NCI-H1417 treated with DMSO at 0.1 percent for 48 hours (cell line): ENCODE measurements around the gene FGF11.

Source experiments
- DNase-seq: peaks from one replicate; lab custom pipeline; 2025; lab: John Stamatoyannopoulos, UW

Gene FGF11

DNA sequence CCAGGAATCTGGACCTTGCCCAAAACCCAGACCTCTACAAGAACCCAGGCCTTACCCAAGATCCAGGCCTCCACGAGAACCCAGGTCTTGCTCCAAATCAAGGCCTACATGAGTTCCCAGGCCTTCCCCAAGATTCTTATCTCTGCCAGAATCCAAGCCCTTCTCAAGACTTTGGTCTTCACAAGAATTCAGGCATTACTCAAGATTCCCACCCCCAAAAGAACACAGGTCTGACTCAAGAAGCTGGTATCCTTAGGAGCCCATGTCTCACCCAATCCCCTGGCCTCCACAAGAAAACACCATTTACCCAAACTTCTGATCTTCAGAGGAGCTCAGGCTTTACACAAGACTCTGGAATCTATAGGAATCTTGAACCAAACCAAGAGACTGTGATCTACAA lies 8.1 kb upstream of the FGF11 start:
- DNase-seq, result no peak

GRCh38 chr17:7432296-7432695 lies 7.0 kb upstream of the FGF11 start:
- no peak for DNase-seq

- DNase-seq, result no peak
Observed at GRCh38 chr17:7435676-7436555, 3.4 kb upstream of the FGF11 start.

DNA sequence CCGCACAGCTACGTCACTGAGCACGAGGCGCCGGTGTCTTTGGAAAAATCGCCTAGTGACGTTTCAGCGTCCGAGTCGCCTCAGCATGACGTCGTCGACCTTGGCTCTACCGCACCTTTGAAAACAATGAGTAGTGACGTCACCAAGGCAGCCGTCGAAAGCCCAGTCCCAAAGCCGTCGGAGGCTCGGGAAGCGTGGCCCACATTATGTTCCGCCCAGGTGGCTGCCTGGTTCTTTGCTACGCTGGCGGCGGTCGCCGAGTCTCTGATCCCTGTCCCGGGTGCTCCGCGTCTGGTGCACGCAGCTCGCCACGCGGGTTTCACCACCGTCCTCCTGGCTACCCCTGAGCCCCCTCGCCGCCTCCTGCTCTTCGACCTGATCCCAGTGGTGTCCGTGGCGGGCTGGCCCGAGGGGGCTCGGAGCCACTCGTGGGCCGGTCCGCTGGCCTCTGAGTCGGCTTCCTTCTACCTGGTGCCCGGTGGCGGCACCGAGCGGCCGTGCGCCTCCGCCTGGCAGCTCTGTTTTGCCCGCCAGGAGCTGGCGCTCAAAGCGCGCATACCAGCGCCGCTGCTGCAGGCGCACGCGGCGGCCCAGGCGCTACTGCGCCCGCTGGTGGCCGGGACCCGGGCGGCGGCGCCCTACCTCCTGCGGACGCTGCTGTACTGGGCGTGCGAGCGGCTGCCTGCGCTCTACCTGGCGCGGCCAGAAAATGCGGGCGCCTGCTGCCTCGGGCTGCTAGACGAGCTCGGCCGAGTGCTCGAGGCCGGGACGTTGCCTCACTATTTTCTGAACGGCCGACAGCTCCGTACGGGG lies 2.5 kb upstream of the FGF11 start:
- no peak for DNase-seq

DNA sequence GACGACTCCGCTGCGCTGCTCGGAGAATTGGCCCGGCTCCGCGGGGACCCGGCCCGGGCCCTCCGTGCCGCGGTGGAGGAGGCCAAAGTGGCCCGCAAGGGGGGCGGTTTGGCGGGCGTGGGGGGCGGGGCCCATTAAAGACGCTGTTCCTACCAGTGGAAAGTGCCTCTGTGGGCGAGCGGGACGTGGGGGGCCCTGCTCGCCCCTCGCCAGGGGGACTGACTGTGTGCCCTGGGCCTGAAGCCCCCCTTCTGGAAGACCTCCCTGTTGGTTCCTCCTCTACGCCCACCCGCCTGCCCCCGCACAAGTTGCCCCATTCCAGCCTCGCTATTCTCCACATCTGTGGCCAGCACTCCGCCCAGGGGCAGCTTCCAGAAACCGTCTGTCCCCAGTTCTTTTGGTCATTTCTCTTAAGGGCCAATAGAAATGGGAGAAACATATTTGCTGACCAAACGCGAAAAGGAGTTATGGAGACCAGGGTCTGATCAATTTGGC lies 1.9 kb upstream of the FGF11 start:
- no peak for DNase-seq

DNA sequence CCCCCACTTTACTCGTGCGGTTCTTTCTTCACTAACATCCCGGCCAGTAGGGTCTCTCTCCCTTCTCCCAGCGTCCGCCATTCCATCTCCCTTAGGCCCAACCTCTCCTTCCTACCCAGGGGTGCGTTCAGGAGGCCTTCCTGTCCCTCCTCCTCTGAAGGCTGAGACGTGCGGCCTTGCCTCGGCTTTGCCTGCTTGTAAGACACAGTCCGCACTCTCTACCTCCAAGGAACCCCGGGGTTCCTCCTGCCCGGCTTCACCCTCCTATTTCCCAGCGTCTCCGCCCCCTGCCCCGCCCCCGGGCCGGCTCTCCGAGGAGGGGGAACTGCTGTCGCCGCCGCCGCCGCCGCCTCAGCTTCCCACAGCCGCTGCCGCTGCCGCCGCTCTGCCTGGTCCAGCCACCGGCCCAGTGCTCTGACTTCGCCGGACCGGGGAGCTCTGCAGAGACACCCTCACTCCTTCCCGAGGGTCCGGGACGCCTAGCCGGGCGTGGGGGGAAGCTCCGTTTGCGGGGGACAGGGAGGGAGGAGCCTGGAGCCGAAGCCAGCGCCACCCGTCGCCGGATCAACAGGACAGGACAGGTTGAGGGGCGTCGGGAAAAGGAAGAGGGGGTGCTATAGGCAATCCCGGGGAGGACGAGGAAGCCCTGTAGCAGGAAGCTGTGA lies 1.2 kb upstream of the FGF11 start:
- no peak for DNase-seq

DNA sequence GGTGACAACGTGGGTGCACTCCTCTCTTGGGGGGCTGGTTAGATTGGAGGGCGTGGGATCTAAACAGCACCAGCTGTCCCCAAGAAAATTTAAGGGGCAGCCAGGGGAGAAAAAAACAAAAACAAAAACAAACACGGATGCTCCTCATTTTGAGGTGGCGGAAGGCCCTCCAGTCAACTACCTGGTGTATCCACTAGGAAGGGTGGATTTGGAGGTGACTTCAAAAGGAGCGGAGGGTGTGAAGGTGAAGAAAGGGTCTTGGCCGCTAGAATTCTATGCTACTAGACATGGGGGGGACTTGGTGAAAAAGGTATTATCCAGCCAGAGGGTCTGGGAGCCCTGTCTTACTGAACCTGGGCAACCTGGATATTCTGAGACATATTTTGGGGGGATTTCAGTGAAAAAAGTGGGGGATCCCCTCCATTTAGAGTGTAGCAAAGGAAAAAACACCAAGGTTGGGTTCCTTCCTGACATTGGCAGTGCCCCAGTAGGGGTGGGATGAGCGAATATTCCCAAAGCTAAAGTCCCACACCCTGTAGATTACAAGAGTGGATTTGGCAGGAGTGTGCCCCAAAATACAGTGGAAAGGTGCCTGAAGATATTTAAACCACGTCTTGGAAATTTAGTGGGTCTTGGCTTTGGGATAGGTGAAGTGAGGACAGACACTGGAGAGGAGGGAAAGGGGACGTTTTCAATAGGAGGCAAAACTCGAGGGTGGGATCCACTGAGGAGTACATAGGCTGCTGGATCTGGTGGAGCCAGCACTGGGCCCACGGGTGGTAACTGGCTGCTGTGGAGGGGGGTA lies 454 bp upstream of the FGF11 start:
- no peak for DNase-seq

DNA sequence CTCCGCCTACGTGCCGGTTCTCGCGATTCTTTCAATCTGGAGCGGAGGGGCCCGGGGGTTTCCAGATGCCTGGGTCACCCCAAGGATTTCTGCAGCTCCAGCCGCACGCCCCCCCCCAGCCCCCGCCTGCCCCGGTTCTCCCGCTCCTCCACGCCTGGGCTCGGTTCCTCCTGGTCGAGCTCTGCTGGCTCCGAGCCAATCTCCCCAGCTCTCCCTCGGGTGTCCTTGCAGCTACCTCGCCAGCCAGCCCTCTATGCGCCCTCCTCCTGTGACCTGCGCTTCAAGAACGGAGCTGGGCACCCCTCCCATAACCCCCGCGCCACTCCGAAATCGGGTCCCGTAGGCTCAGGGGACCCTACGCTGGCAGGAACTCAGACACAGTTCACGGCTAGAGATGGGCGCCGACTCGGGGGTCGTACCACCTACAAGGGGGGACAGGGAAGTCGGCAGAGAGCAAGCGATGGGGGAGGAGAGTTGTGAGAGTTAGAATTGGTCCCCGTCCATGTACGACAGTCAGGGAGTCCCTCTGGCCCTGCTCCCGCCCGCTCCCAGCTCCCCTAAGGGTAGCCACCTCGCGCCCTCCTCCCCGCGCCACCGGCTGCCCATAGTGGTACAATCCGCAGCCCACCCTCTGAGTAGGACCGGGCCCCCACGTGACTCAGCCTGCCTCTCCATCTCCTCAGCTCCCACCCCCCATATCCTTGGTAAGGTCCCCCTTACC lies 961 bp downstream of the FGF11 start:
- no peak for DNase-seq

DNA sequence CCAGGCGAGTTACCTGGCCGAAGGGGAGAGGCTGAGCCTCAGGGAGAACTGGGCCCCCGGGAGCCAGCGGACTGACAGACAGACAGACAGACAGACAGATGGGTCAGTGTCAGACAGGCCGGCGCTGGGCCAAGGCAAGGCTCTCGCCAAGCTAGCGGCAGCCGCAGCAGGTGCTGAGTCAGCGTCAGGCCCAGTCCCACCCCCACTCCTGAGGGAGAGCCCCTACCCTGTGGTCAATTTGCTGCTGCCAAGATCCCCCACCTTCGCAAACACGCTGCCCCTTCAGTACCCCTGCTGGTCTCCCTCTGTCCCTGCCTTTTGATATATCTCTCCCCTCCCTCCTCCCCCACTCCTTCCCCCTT lies 1.5 kb downstream of the FGF11 start:
- DNase-seq, result no peak

- DNase-seq, result no peak
Observed at GRCh38 chr17:7441266-7441665, 2.0 kb downstream of the FGF11 start.

DNA sequence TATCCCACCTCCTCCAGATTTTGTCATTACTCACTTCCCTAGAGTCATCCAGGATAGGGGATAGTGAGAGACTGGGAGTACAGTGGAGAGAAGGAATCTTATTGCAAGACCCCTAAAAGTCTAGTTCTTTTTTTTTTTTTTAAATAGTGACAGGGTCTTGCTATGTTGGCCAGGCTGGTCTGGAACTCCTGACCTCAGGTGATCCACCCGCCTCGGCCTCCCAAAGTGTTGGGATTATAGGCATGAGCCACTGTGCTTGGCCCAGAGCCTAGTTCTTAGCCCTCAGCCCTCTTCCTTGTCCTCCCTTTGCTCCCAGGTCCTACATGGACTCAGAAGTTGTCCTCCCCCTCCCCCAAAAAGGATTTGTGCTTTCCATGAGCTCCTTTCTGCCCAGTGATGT lies 2.8 kb downstream of the FGF11 start:
- no peak for DNase-seq

DNA sequence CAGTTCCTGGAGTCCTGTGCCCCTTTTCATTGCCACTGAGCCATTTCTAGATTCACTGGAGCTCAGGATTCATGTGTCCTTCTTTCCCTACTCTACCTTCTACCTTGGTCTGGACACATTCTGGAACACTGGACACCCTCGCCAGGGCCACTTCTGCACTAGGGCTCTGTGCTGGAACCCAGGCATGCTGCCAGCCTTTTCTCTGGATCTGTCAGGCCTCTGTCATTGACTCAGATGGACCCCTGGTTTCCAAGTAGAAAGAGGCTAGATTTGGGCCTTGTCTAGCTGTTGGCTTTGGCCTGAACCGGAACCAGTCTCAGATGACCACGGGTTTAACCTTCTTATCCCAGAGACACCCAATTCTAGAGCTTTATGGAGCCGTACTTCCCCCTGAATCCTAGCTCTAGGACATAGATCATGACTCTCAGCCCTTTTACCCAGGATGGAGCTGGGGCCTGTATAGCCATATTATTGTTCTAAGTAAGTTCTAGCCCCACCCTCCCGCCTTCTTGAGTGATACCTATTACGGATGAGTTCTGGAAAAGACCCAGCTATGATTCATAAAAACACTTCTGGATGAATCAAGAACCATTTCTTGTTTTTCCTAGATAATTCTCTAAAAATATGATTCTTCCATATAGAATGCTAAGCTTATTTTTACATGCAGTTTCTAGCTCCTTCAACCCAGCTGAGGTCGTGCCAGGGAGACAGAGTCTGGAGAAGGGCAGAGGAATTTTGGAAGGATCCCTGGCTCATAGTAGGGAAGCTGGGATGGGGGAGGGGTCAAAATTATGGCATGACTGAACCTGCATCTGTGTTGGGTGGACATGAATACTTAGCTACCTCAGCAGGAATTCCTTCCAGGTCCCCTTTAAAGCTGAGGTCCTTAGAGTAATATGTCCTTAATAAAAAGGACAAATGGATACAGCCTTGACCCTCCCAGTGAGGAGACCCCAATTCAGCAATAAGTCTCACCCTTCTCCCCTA lies 4.5 kb downstream of the FGF11 start:
- DNase-seq, result no peak

- DNase-seq, result no peak
Observed at GRCh38 chr17:7444682-7445618, 5.6 kb downstream of the FGF11 start, which contains the start of gene CHRNB1. Gene CHRNB1, plus strand, starts transcription at chr17:7445061. Its CDS starts 67 bp downstream, at chr17:7445128.

GRCh38 chr17:7445619-7445968 lies 6.3 kb downstream of the FGF11 start:
- DNase-seq, result no peak

- no peak for DNase-seq
Observed at GRCh38 chr17:7448461-7448860, 9.1 kb downstream of the FGF11 start.

DNA sequence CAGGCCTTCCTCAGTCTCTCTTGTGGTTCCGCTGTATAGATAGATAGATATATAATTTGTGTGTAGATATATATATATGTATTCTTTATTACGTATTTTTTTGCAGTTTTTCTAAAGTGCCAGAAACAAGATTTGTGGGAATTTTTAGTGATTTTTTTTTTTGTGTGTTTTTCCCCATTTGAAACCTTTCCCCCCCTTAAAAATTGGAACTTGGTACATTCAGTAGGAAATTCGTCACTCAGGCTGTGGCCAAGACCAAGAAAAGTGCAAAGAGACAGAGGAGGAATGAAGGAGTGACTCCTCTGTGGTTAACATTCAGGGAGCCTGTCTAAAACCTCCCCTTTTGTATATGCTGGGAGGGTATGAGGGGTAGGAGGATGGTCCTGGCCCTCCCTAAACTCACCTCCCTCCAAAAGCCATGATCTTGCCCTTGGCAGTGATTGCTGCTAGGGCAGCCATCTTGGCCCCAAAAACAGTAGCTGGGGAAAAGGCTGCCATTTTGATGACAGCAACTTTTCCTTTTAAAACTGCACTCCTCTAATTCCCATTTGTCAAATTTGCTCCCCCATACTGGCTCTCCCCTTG lies 20.7 kb downstream of the FGF11 start:
- no peak for DNase-seq

DNA sequence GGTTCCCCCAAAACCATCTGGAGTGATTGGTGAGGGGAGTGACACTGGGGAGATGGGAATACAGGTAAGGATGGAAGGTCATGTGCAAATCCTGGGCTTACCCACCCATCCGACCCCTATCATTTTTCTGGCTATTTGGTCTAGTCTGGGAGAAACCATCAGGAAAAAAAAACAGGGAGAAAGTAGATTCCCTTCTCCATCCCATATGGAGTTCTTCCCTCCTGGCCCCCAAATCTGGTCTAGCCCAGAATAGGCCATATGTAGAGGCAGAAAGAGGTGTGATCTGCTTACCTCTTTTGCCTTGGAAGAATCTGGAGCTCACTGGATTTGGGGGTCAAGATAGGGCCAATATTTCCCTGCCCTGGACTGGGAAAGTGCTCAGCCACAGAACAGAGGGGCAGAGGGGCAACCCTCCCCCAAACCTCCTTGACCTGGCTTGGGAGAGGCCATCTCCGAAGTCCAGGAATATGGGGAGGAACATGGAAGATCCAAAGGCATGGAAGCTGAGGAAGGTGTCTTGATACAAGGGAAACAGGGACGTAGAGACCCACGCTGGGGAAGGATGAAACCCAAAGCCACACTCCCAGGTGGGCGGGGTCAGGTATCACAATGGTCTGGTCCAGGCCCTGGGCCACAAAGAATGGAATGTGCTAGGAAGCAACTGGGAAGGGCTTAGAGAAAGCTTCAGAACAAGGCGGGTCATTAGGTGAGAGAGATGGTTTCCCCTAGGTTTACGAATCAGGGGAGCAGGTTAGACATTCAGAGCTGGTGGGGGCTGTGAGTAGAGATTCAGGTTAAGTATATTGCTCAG lies 21.7 kb downstream of the FGF11 start:
- no peak for DNase-seq
